ENCODE results near the gene PLD5.
"Not testable (repeated sequence)": the region's sequence is repeated elsewhere in the genome, so short reads cannot be mapped to it uniquely, and the experiment has no call there.

Gene PLD5

GRCh38 chr1:242264419-242264818, 260.1 kb downstream of the PLD5 start:
- DNase-seq = not testable (repeated sequence)

GRCh38 chr1:242245255-242245654, 279.2 kb downstream of the PLD5 start:
- no peak for DNase-seq

- no peak for DNase-seq
Observed at GRCh38 chr1:242243472-242243871, 281.0 kb downstream of the PLD5 start.

DNA sequence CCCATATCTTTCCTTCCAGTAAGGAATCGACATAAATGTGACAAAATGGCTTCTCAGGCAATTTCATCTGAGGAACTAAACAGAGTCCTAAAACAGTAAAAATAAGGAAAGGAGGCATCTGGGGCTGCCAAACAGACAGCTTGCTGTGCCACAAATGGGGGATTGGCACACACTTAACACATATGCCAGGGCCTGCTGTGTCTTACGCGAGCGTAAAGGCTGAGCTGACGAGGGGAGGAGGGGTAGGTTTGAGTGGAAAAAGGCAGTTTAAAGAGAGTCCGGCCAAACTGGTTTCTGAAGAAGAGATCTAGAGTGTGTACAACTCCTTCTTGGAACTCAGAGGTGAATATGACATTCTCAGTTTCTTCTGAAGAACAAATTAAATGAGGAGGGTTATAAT, 281.5 kb downstream of the PLD5 start:
- no peak for DNase-seq

- DNase-seq = no peak
Observed at GRCh38 chr1:242241936-242242335, 282.6 kb downstream of the PLD5 start.

DNA sequence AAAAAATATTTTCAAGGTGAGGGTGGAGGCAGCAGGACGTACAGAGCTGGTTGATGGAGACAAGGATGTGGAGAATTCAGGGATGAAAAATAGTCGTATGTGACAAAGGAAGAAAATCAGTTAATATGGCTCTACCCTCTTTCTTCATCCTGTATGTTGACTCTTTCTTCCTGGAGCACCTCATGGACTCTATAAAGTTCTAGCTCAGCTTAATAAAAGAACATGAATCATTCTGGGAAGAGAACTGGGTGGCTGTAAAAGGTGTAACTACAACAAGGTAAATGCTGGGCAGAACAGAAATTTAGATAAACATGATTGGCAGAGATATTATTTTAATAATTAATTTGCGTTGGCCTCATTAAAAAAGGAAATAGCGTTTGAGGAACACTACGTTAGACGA, 283.8 kb downstream of the PLD5 start:
- DNase-seq = no peak

DNA sequence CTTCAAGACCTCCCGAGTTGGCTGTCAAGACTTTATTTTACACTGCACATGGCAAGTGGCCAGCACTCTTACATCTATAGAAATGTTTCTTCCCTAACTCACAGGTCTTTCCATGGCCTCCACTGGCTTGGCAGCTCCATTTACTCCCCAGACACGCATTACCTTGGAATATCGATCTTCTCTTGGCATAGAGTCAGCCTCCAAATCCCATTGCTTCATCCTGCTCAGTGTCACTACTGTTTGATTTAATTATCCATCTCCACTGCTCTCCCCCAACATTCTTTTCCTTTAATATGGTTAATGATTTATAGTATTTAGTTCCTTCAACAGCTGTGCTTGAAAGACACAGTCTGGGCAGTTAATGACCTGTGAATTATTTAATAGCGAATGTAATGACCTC, 284.4 kb downstream of the PLD5 start:
- DNase-seq = no peak

DNA sequence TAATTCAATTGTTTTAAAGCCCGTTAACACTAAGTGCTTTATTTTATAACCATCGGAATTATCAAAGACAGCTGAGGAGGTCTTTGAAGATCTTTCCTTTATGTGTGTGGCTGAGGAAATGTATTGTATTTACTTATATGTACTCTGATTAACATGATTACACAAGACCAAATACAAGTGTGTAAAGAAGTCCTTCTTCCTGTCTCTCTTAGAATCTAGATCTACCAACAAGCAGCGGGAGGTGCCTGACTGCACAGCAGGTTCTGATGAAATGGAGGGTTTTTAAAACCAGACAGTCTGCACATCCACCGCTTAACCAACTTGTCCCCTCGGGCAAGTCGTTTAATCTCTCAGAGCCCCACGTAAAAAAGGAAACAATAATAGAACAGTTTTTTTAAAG, 285.1 kb downstream of the PLD5 start:
- DNase-seq = no peak

DNA sequence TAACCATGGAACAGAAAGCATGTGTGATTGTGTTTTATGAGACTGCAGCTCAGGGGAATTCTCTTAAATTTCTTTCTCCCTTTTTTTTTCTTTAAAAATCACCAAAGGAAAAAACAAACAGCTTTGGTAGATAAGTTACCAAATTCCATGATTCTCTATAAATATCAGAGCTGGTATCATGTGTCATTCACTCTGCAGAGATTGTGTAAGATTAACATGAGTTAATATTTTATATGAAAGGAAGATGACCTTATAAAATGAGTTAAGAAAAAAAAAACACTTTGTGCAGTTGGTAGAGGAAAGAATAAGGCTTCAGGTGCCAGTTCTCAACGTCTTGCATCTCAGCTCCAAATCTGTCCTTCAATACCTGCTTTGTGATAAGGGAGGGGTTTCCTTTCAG, 287.4 kb downstream of the PLD5 start:
- no peak for DNase-seq

DNA sequence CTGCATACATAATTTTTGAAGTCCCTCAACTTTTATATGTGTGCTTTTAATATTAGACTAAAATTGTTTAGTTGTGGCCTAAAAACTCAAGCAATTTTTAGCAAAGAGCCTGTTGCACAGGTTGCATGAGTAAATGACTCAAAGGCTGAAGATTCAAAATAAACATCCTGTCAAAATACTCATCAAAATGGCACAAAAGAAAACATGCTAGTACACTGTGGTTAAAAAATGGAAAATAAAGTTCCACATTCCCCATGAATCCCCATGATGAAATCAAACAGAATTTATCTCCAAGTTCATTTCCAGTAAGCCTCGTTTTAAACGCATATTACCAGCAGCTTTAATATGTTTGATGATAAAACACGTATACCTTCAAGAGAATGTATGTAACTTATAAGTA, 295.5 kb downstream of the PLD5 start:
- no peak for DNase-seq

DNA sequence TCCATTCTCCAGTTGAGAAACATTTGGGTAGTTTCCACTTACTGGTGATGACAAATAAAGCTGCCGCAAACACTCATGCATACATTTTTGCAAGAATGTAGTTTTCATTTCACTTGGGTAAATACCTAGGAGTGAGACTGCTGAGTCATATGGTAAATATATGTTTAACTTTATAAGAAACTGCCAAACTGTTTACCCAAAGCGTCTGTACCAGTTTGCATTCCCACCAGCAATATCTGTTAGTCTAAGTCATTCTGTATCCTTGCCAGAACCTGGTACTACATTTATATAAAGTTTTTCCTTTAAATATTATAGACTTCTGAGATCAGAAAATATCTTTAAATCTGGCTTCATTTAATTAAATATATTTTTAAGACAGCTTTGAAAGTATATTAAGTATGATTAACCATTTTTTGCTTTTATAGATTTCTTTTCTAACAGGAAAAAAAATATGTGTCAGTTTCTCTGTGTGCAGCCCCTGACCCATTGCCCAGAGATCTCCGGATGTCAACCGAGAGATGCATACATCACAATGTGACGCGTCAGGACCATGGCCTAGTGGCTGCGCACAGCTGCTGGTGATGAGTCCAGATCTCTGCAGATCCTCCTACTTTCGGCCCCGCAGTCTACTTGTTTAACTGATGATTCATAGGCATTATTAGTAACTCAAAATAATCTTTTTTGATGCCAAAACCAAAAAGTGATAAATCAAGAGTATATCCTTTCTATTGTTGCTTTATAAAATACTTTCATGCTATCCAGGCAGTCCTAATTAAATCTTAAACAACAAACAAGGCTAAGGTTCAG, 298.5 kb downstream of the PLD5 start:
- DNase-seq = no peak

DNA sequence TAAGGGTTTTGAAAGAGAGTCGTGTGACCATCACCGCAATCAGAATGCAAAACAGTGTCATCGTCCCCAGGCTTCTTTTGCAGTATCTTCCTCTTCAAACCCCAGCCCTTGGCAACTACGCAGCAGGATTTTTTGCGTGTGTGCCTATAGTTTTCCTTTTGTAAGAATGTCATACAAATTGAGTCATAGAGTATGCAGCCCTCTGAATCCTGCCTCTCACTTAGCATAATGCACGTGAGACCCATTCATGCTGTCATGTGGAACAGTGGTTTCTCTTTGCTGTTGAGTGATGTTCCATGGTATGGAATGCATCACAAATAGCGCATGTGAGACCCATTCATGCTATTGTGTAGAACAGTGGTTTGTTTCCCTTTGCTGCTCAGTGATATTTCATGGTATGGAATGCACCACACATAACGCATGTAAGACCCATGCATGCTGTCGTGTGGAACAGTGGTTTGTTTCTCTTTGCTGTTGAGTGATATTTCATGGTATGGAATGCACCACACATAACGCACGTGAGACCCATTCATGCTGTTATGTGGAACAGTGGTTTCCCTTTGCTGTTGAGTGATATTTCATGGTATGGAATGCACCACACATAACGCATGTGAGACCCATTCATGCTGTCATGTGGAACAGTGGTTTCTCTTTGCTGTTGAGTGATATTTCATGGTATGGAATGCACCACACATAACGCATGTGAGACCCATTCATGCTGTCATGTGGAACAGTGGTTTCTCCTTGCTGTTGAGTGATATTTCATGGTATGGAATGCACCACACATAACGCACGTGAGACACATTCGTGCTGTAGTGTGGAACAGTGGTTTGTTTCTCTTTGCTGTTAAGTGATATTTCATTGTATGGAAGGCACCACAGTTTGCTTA, 299.4 kb downstream of the PLD5 start:
- not testable (repeated sequence) for DNase-seq

- no peak for DNase-seq
Observed at GRCh38 chr1:242224461-242224860, 300.0 kb downstream of the PLD5 start.

DNA sequence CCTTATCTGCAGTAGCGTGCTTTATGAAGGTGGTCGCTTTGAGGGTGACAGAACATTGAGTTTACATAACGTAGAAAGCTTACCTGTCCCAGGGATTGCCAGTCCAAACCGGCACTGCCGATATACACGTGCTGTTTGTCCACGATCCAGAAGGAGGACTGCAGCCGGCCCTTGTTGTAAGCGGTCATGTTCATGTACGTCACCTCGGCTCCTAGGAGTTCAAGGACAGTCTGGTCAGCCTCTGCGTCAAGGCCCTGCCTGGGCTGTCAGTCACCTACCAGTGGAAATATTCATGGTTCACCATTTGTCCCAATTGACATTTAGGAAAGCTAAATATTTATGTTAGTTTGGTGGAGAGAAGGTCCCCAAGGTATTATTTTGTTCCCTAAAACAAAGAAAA, 304.6 kb downstream of the PLD5 start:
- no peak for DNase-seq

DNA sequence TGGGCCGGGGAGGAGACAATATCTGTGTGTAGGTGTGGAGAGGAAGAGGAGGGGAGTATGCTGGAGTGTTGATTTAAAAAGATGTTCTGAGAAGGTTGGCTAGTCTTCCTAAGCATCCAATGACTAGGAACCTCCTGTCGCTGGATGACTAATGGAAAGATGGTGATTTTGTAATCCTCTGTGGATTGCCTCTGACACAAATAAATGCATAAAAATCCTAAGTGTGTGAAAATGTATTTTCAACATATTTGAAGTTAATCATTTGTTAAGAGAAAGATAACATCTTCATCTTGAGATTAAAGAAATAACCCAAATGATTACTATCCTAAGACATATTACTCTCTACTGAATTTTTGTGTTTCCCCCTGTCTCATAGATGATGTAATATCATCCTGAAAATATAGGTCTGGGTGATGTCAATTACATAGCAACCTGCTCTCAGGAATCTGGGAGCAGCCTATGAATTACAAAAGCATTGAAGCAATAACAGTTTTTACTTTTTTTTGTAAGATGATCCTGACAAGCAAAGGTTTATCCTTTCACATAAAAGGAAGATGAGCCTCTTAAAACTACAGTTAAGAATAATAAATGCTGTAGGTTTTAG, 305.1 kb downstream of the PLD5 start:
- DNase-seq = no peak

DNA sequence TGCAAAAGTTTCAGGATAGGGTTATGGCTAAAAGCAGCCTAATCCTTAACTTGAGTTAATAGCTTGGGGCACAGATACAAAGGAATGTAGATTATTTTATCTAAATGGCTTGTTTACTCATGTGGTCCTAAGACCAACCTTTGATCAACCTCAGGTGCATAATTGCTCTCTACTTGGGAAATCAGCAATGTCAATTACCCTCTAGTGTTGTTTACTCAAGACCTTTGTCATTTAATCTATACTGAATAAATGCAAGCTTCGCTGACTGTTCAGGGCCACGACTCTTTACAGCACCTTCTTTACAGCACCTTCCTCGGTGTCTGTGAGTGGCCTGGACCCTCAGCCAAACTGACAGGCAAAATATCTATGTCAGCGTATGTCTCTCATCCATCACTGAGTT, 308.1 kb downstream of the PLD5 start:
- DNase-seq = no peak

GRCh38 chr1:242214455-242214854, 310.0 kb downstream of the PLD5 start:
- not testable (repeated sequence) for DNase-seq

- DNase-seq = not testable (repeated sequence)
Observed at GRCh38 chr1:242212961-242213360, 311.5 kb downstream of the PLD5 start.

DNA sequence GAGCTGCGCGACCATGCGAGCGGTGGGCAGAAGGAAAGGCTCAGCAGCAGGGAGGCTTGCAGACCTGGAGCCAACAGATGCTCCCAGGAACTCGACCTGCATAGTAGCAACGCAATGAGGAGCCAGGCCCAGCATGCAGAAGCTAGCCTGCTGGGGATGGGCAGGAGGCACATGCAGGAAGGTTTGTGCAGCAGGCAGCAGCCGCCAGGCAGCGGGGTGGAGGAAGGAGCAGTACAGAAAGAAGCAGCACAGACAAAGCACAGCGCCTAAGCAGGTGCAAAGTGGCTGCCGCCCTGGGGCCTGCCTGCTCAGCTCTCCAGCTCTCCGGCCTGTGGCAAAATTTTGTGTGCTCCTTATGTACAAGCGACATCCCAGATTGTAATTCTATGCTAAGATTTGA, 312.1 kb downstream of the PLD5 start:
- DNase-seq = no peak

DNA sequence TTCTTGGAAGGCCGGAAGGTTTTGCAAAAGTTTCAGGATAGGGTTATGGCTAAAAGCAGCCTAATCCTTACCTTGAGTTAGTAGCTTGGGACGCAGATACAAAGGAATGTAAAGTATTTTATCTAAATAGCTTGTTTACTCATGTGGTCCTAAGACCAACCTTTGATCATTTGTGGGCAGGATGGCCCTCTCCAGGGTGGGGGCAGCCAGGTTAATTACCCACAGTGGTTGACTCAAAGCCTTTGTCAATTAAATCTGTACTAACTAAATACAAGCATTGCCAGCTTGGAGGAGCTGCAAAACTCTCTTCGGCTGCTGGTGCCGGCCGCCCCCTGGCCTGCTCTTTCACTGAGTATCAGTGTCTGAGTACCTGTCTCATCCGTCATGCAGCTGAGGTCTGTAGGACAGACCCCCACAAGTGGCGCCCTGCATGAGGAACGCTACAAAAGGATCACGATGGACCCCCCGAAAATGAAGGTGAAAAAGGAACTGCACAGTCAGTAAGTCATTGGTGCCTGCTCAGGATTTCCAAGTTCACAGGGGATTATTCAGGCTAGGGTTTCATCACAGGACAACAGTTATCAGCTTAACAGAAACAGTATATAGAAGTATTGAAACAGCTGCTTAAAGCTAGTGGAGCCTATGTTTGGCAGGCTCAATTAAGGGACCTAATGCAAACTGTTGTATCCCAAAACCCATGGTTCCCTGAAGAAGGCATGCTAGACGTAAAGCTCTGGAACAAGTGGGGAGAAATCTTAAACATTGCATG, 313.1 kb downstream of the PLD5 start:
- no peak for DNase-seq

DNA sequence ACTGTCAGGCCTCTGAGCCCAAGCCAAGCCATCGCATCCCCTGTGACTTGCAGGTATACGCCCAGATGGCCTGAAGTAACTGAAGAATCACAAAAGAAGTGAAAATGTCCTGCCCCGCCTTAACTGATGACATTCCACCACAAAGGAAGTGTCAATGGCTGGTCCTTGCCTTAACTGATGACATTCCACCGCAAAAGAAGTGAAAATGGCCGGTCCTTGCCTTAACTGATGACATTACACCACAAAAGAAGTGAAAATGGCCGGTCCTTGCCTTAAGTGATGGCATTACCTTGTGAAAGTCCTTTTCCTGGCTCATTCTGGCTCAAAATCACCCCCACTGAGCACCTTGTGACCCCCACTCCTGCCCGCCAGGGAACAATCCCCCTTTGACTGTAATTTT, 314.2 kb downstream of the PLD5 start:
- not testable (repeated sequence) for DNase-seq

GRCh38 chr1:242209063-242209462, 315.4 kb downstream of the PLD5 start:
- no peak for DNase-seq

- no peak for DNase-seq
Observed at GRCh38 chr1:242208021-242208420, 316.5 kb downstream of the PLD5 start.

All from activated effector memory CD4-positive, alpha-beta T cell treated with Interleukin-2 at 50 U/mL for 16 hours (primary cell).